GM21737 (cell line): Measurements from ENCODE around the gene SIL1.
"Not testable (repeated sequence)": the region's sequence is repeated elsewhere in the genome, so short reads cannot be mapped to it uniquely, and the experiment has no call there.

ENCODE experiments used
- ATAC-seq: cut with Tn5 transposase; IDR thresholded peaks from one replicate; pipeline ENCODE4 v1.9.1; 2021; ENCODE audit warnings: mild to moderate bottlenecking, moderate library complexity; ENCODE audit not compliant: unreplicated experiment

SIL1 gene

GRCh38 chr5:139038613-139039305 is 159.4 kb downstream of the SIL1 start:
- no peak for ATAC-seq

- ATAC-seq: no peak
Measured at GRCh38 chr5:139037732-139038131, 160.4 kb downstream of the SIL1 start.

- not testable (repeated sequence) for ATAC-seq
Measured at GRCh38 chr5:139036332-139036731, 161.8 kb downstream of the SIL1 start.

- ATAC-seq: no peak
Measured at GRCh38 chr5:139027150-139027549, 171.0 kb downstream of the SIL1 start.

- no peak for ATAC-seq
Measured at GRCh38 chr5:139025651-139026050, 172.5 kb downstream of the SIL1 start.

- ATAC-seq: no peak
Measured at GRCh38 chr5:139023286-139023685, 174.9 kb downstream of the SIL1 start.

- ATAC-seq: no peak
Measured at GRCh38 chr5:139022528-139022927, 175.6 kb downstream of the SIL1 start.

GRCh38 chr5:139021346-139021745 is 176.8 kb downstream of the SIL1 start:
- no peak for ATAC-seq

- no peak for ATAC-seq
Measured at GRCh38 chr5:139019880-139020279, 178.3 kb downstream of the SIL1 start.

- ATAC-seq: no peak
Measured at GRCh38 chr5:139019211-139019610, 179.0 kb downstream of the SIL1 start.

- ATAC-seq: no peak
Measured at GRCh38 chr5:139017624-139018023, 180.5 kb downstream of the SIL1 start.

- ATAC-seq: no peak
Measured at GRCh38 chr5:139016186-139016585, 182.0 kb downstream of the SIL1 start.

- no peak for ATAC-seq
Measured at GRCh38 chr5:139014726-139015125, 183.4 kb downstream of the SIL1 start.

GRCh38 chr5:139012176-139012575 is 186.0 kb downstream of the SIL1 start:
- ATAC-seq: no peak

- ATAC-seq: not testable (repeated sequence)
Measured at GRCh38 chr5:139011156-139011555, 187.0 kb downstream of the SIL1 start.

- ATAC-seq: no peak
Measured at GRCh38 chr5:139004374-139005307, 193.5 kb downstream of the SIL1 start.

GRCh38 chr5:138999674-139000073 is 198.5 kb downstream of the SIL1 start:
- no peak for ATAC-seq

GRCh38 chr5:138998521-138998920 is 199.6 kb downstream of the SIL1 start:
- no peak for ATAC-seq

- no peak for ATAC-seq
Measured at GRCh38 chr5:138996120-138996519, 202.0 kb downstream of the SIL1 start.

- no peak for ATAC-seq
Measured at GRCh38 chr5:138990986-138991590, 207.1 kb downstream of the SIL1 start.

- no peak for ATAC-seq
Measured at GRCh38 chr5:138989720-138990119, 208.4 kb downstream of the SIL1 start.
